ENCODE results near the gene HSPB6.
"Not testable (repeated sequence)": the region's sequence is repeated elsewhere in the genome, so short reads cannot be mapped to it uniquely, and the experiment has no call there.

GRCh38 chr19:35795564-35795963, 38.7 kb upstream of the HSPB6 start:
- not testable (repeated sequence) for TF ChIP-seq EZH2 (IDR thresholded peaks at IDR 0.05; ENCODE audit: insufficient read depth, poor library complexity, severe bottlenecking); EZH2phosphoT487 (IDR thresholded peaks at IDR 0.05; ENCODE audit: insufficient read depth, low read depth)

All from GM23248 (cell line).